ENCODE measurements around the gene CELF5. TPM values are rescaled to one million over a fixed set of nuclear protein-coding genes. Genes with fewer than 3 reads are reported as not detected.
A peak's percentile ranks its signal among the peaks of the same experiment; 100 is the strongest.
"Not testable (repeated sequence)": the region's sequence is repeated elsewhere in the genome, so short reads cannot be mapped to it uniquely, and the experiment has no call there.

Gene CELF5
- total RNA-seq, 1 donor from 2014 or later, result 2.3 TPM

GRCh38 chr19:3295581-3295980 is 71.1 kb downstream of the CELF5 start:
- Mint-ChIP-seq H3K9me3 (no peaks in the 10 kb centered on the region), H3K27me3 (ENCODE audit: low read depth) (peaks cover 41% of the 10 kb centered on the region), H3K36me3 (ENCODE audit: low read depth) (no peaks in the 10 kb centered on the region), H3K4me1 (no peaks in the 10 kb centered on the region), H3K27ac (ENCODE audit: unreplicated experiment) (no peak overlapping the region), H3K4me3 (no peak overlapping the region)
- TF ChIP-seq CTCF (conservative IDR thresholded peaks at IDR 0.05), result no peak
- DNase-seq (ENCODE audit: low read depth, low spot score), result no peak

GRCh38 chr19:3296034-3296433 is 71.6 kb downstream of the CELF5 start:
- no peaks in the 10 kb centered on the region for H3K9me3 Mint-ChIP-seq
- no peak overlapping the region for H3K4me3 Mint-ChIP-seq
- H3K4me1 Mint-ChIP-seq, result no peaks in the 10 kb centered on the region
- no peaks in the 10 kb centered on the region for H3K36me3 Mint-ChIP-seq (ENCODE audit: low read depth)
- H3K27ac Mint-ChIP-seq (ENCODE audit: unreplicated experiment), result no peak overlapping the region
- no peak for DNase-seq (ENCODE audit: low read depth, low spot score)
- no peak for TF ChIP-seq CTCF (conservative IDR thresholded peaks at IDR 0.05)
- peaks cover 41% of the 10 kb centered on the region for H3K27me3 Mint-ChIP-seq (ENCODE audit: low read depth)

- H3K36me3 Mint-ChIP-seq (ENCODE audit: low read depth), result no peaks in the 10 kb centered on the region
- no peak for DNase-seq (ENCODE audit: low read depth, low spot score)
- no peaks in the 10 kb centered on the region for H3K9me3 Mint-ChIP-seq
- H3K27ac Mint-ChIP-seq (ENCODE audit: unreplicated experiment), result no peak overlapping the region
- no peak for TF ChIP-seq CTCF (conservative IDR thresholded peaks at IDR 0.05)
- H3K4me3 Mint-ChIP-seq, result no peak overlapping the region
- peaks cover 42% of the 10 kb centered on the region for H3K27me3 Mint-ChIP-seq (ENCODE audit: low read depth)
- H3K4me1 Mint-ChIP-seq, result no peaks in the 10 kb centered on the region
Observed at GRCh38 chr19:3296446-3296845, 72.0 kb downstream of the CELF5 start.

- Mint-ChIP-seq H3K27me3 (ENCODE audit: low read depth) (peaks cover 42% of the 10 kb centered on the region), H3K4me1 (no peaks in the 10 kb centered on the region), H3K27ac (ENCODE audit: unreplicated experiment) (no peak overlapping the region), H3K36me3 (ENCODE audit: low read depth) (no peaks in the 10 kb centered on the region), H3K4me3 (no peak overlapping the region), H3K9me3 (no peaks in the 10 kb centered on the region)
- TF ChIP-seq CTCF (conservative IDR thresholded peaks at IDR 0.05), result no peak
- DNase-seq (ENCODE audit: low read depth, low spot score), result no peak
Observed at GRCh38 chr19:3298853-3299449, 74.5 kb downstream of the CELF5 start.

GRCh38 chr19:3300566-3300965 is 76.1 kb downstream of the CELF5 start:
- H3K4me3 Mint-ChIP-seq; H3K27ac Mint-ChIP-seq (ENCODE audit: unreplicated experiment); H3K4me1 Mint-ChIP-seq; DNase-seq (ENCODE audit: low read depth, low spot score); H3K36me3 Mint-ChIP-seq (ENCODE audit: low read depth); H3K9me3 Mint-ChIP-seq: not testable (repeated sequence)
- peaks cover 48% of the 10 kb centered on the region for H3K27me3 Mint-ChIP-seq (ENCODE audit: low read depth)

- Mint-ChIP-seq H3K4me3 (no peak overlapping the region), H3K9me3 (no peaks in the 10 kb centered on the region), H3K4me1 (no peaks in the 10 kb centered on the region), H3K36me3 (ENCODE audit: low read depth) (no peaks in the 10 kb centered on the region), H3K27ac (ENCODE audit: unreplicated experiment) (no peak overlapping the region), H3K27me3 (ENCODE audit: low read depth) (peaks cover 37% of the 10 kb centered on the region)
- no peak for DNase-seq (ENCODE audit: low read depth, low spot score)
- TF ChIP-seq CTCF (conservative IDR thresholded peaks at IDR 0.05), result peak; percentile 16
Observed at GRCh38 chr19:3302755-3303154, 78.3 kb downstream of the CELF5 start.
